GM23338 (cell line): ENCODE results near the gene DPP9. TPM values are rescaled to one million over a fixed set of nuclear protein-coding genes. Genes with fewer than 3 reads are reported as not detected.

Source experiments
- ATAC-seq: fragments of 200-7000 bp; cut with Tn5 transposase; 3 replicates; pipeline ENCODE4 v1.9.1; 2020
- DNase-seq: peaks from one replicate; pipeline ENCODE4 v3.0.0-alpha.2; 2015; ENCODE audit warnings: low spot score
- H2AFZ ChIP-seq: fragments of 200-600 bp; sonication (generic); 2 replicates; pipeline ENCODE4 v1.8.0; 2016; ENCODE audit warnings: antibody characterized with exemption, mild to moderate bottlenecking, moderate library complexity
- H3F3A ChIP-seq: fragments of 200-600 bp; sonication (generic); replicated peaks from 2 replicates; pipeline ENCODE4 v1.8.0; 2017; ENCODE audit warnings: antibody characterized with exemption, mixed run types, low read depth
- H3K27ac ChIP-seq: fragments of 200-600 bp; sonication (generic); 2 replicates; pipeline ENCODE4 v1.6.1; 2016; ENCODE audit warnings: low read depth
- H3K27me3 ChIP-seq: fragments of 200-600 bp; sonication (generic); 2 replicates; pipeline ENCODE4 v1.8.0; 2016; ENCODE audit warnings: mild to moderate bottlenecking, mixed run types, moderate library complexity; ENCODE audit not compliant: insufficient read depth
- H3K36me3 ChIP-seq: fragments of 200-600 bp; sonication (generic); 2 replicates; pipeline ENCODE4 v1.8.0; 2016; ENCODE audit warnings: mild to moderate bottlenecking; ENCODE audit not compliant: insufficient read depth
- H3K4me1 ChIP-seq: fragments of 200-600 bp; sonication (generic); 2 replicates; pipeline ENCODE4 v1.8.0; 2016; ENCODE audit warnings: mild to moderate bottlenecking, moderate library complexity; ENCODE audit not compliant: insufficient read depth
- H3K4me2 ChIP-seq: fragments of 200-600 bp; sonication (generic); 2 replicates; pipeline ENCODE4 v1.7.1; 2017; ENCODE audit warnings: mixed run types
- H3K4me3 ChIP-seq: fragments of 200-600 bp; sonication (generic); 2 replicates; pipeline ENCODE4 v1.6.1; 2016; ENCODE audit warnings: mixed run types
- H3K79me2 ChIP-seq: fragments of 200-600 bp; sonication (generic); replicated peaks from 2 replicates; pipeline ENCODE4 v1.8.0; 2017; ENCODE audit warnings: mild to moderate bottlenecking; ENCODE audit not compliant: insufficient read depth
- H3K9me2 ChIP-seq: fragments of 200-600 bp; sonication (generic); 2 replicates; pipeline ENCODE4 v1.8.0; 2017; ENCODE audit not compliant: insufficient read depth
- H4K20me1 ChIP-seq: fragments of 200-600 bp; sonication (generic); replicated peaks from 2 replicates; pipeline ENCODE4 v1.8.0; 2017; ENCODE audit warnings: mild to moderate bottlenecking; ENCODE audit not compliant: insufficient read depth
- H3K27ac Mint-ChIP-seq: 2 replicates; pipeline ENCODE4 v1.8.0; 2020; ENCODE audit warnings: inconsistent platforms, mild to moderate bottlenecking, moderate library complexity, mixed read lengths
- H3K27me3 Mint-ChIP-seq: 3 replicates; pipeline ENCODE4 v1.8.0; 2022; ENCODE audit warnings: low read depth, mild to moderate bottlenecking, moderate library complexity, mixed read lengths, inconsistent platforms; ENCODE audit not compliant: insufficient read depth, poor library complexity
- H3K36me3 Mint-ChIP-seq: 3 replicates; pipeline ENCODE4 v1.8.0; 2021; ENCODE audit warnings: low read depth, mild to moderate bottlenecking, inconsistent platforms, moderate library complexity, mixed read lengths
- H3K4me1 Mint-ChIP-seq: 3 replicates; pipeline ENCODE4 v1.8.0; 2020; ENCODE audit warnings: mild to moderate bottlenecking, inconsistent platforms, mixed read lengths
- H3K4me3 Mint-ChIP-seq: 3 replicates; pipeline ENCODE4 v1.8.0; 2021; ENCODE audit warnings: moderate library complexity, mild to moderate bottlenecking, inconsistent platforms, mixed read lengths
- H3K9me3 Mint-ChIP-seq: 3 replicates; pipeline ENCODE4 v1.8.0; 2020; ENCODE audit warnings: moderate library complexity, mild to moderate bottlenecking, inconsistent platforms, mixed read lengths
- CREB1 ChIP-seq: fragments of 250-450 bp; sonication (Bioruptor Pico); IDR thresholded peaks from 2 replicates; pipeline ENCODE4 v1.5.0; 2020; ENCODE audit warnings: low read depth, mild to moderate bottlenecking, moderate library complexity
- CTCF ChIP-seq, 2 experiments: fragments of 200-600 bp in 1 of 2; sonication (generic) in 1 of 2; conservative IDR thresholded peaks; 2 replicates each; pipeline versions ENCODE4 v1.5.1 to v1.6.1; 2016 to 2017; ENCODE audit warnings: antibody characterized with exemption in 2 of 2, low read depth in 2 of 2, mild to moderate bottlenecking in 2 of 2, moderate library complexity in 1 of 2
- ETS1 ChIP-seq: IDR thresholded peaks from 2 replicates; pipeline ENCODE4 v1.6.1; 2016; ENCODE audit warnings: antibody characterized with exemption
- NANOG ChIP-seq: IDR thresholded peaks from 2 replicates; pipeline ENCODE4 v1.6.1; 2016; ENCODE audit warnings: antibody characterized with exemption, borderline replicate concordance
- POLR2AphosphoS5 ChIP-seq: IDR thresholded peaks from 2 replicates; pipeline ENCODE4 v1.6.1; 2016; ENCODE audit warnings: antibody characterized with exemption, low read depth
- REST ChIP-seq: IDR thresholded peaks from one replicate; pipeline ENCODE4 v1.6.1; 2018; ENCODE audit warnings: antibody characterized with exemption; ENCODE audit not compliant: unreplicated experiment
- STAT1 ChIP-seq: IDR thresholded peaks from one replicate; pipeline ENCODE4 v1.6.1; 2016; ENCODE audit warnings: antibody characterized with exemption; ENCODE audit not compliant: unreplicated experiment
- ZNF331 ChIP-seq: fragments of 250-450 bp; sonication (Bioruptor Pico); IDR thresholded peaks from 2 replicates; pipeline ENCODE4 v1.5.0; 2020; ENCODE audit warnings: low read depth, mild to moderate bottlenecking, moderate library complexity
- ZNF462 ChIP-seq: fragments of 250-450 bp; sonication (Bioruptor Pico); IDR thresholded peaks from 2 replicates; pipeline ENCODE4 v1.5.0; 2020; ENCODE audit warnings: mild to moderate bottlenecking, moderate library complexity
- polyA plus RNA-seq: library from polyadenylated mRNA; unstranded; fragments of >200 nt; fragmentation: Nextera tagmentation; extraction: Ambion mirVana; gene quantifications from 2 replicates; pipeline ENCODE4 v1.2.1, GENCODE V29; 2016
- total RNA-seq: library from RNA; depleted of rRNA; stranded (reverse); fragments of >200 nt; shearing (Covaris generic); gene quantifications from 2 replicates; pipeline ENCODE4 v1.2.3, GENCODE V29; 2014

The DPP9 gene
- total and polyA plus RNA-seq, 2 experiments from 2014 or later, result 19.5 to 49.2 TPM

GRCh38 chr19:4691373-4691772 is 32.3 kb downstream of the DPP9 start (continued):
- TF ChIP-seq CTCF (conservative IDR thresholded peaks at IDR 0.05; ENCODE audit: low read depth in 2 of 2), result no peak
- TF ChIP-seq NANOG, result no peak
- no peak for TF ChIP-seq ZNF331
- TF ChIP-seq REST, result no peak
- TF ChIP-seq STAT1, result no peak

GRCh38 chr19:4690361-4690760 is 33.3 kb downstream of the DPP9 start:
- Histone ChIP-seq H3F3A (no peaks in the 10 kb centered on the region), H3K79me2 (no peaks in the 10 kb centered on the region), H3K27me3 (no peaks in the 10 kb centered on the region), H4K20me1 (no peaks in the 10 kb centered on the region), H3K4me3 (no peak overlapping the region), H3K4me2 (no peak overlapping the region), H3K9me2 (no peaks in the 10 kb centered on the region), H3K36me3 (peaks cover 11% of the 10 kb centered on the region), H3K4me1 (no peaks in the 10 kb centered on the region), H3K27ac (no peak overlapping the region), H2AFZ (no peak overlapping the region)
- Mint-ChIP-seq H3K4me3 (no peak overlapping the region), H3K36me3 (peaks cover 39% of the 10 kb centered on the region), H3K9me3 (no peaks in the 10 kb centered on the region), H3K4me1 (no peaks in the 10 kb centered on the region), H3K27ac (no peak overlapping the region), H3K27me3 (peaks cover 11% of the 10 kb centered on the region)
- DNase-seq (no peak), ATAC-seq (no peak)
- TF ChIP-seq ETS1 (no peak), POLR2AphosphoS5 (no peak), REST (no peak), CREB1 (no peak), ZNF462 (CRISPR knock-in tag) (no peak)
